Activated CD4-positive, CD25-positive, alpha-beta regulatory T cell treated with anti-CD3 and anti-CD28 coated beads, Interleukin-2, amount 50 U/mL, for 72 hours (primary cell): ENCODE data around the gene LHX2.

Experiments used
- DNase-seq: peaks from one replicate; pipeline ENCODE4 v3.0.0; 2021

Gene LHX2

GRCh38 chr9:124035001-124035650 lies 23.6 kb downstream of the LHX2 start:
- DNase-seq = no peak

- no peak for DNase-seq
Observed at GRCh38 chr9:124036578-124036977, 25.0 kb downstream of the LHX2 start.

GRCh38 chr9:124037790-124038189 lies 26.2 kb downstream of the LHX2 start:
- DNase-seq = no peak

- no peak for DNase-seq
Observed at GRCh38 chr9:124038239-124038638, 26.7 kb downstream of the LHX2 start.

GRCh38 chr9:124038790-124039633 lies 27.4 kb downstream of the LHX2 start:
- no peak for DNase-seq

- DNase-seq = no peak
Observed at GRCh38 chr9:124040186-124040931, 28.8 kb downstream of the LHX2 start.

- peak; percentile 69 for DNase-seq
Observed at GRCh38 chr9:124040935-124041816, 29.6 kb downstream of the LHX2 start.

GRCh38 chr9:124041817-124042116 lies 30.2 kb downstream of the LHX2 start:
- no peak for DNase-seq

GRCh38 chr9:124042201-124042721 lies 30.7 kb downstream of the LHX2 start:
- no peak for DNase-seq

- DNase-seq = no peak
Observed at GRCh38 chr9:124044448-124044847, 32.9 kb downstream of the LHX2 start.

- DNase-seq = no peak
Observed at GRCh38 chr9:124045076-124045829, 33.7 kb downstream of the LHX2 start.

- DNase-seq = no peak
Observed at GRCh38 chr9:124045830-124046177, 34.2 kb downstream of the LHX2 start.

- DNase-seq = no peak
Observed at GRCh38 chr9:124046189-124046588, 34.6 kb downstream of the LHX2 start.

- DNase-seq = no peak
Observed at GRCh38 chr9:124047251-124047672, 35.7 kb downstream of the LHX2 start.

GRCh38 chr9:124050955-124051354 lies 39.4 kb downstream of the LHX2 start:
- DNase-seq = no peak

GRCh38 chr9:124052401-124052800 lies 40.8 kb downstream of the LHX2 start:
- DNase-seq = no peak

GRCh38 chr9:124054582-124055227 lies 43.1 kb downstream of the LHX2 start:
- no peak for DNase-seq

- DNase-seq = no peak
Observed at GRCh38 chr9:124060844-124061605, 49.5 kb downstream of the LHX2 start.

- DNase-seq = no peak
Observed at GRCh38 chr9:124062172-124062571, 50.6 kb downstream of the LHX2 start.

- no peak for DNase-seq
Observed at GRCh38 chr9:124066783-124067577, 55.4 kb downstream of the LHX2 start.
